Kidney (tissue), 14 donors: ENCODE data around the gene ACAA2. TPM values are rescaled to one million over a fixed set of nuclear protein-coding genes. Genes with fewer than 3 reads are reported as not detected.

Experiments used
- DNase-seq, 5 donors: peaks; one replicate each; pipeline ENCODE4 v3.0.0-alpha.2; 2013 to 2020
- FAIRE-seq: peaks from 2 replicates; lab custom pipeline; 2012; peaks lifted over from hg19 to GRCh38; lab: Jason Lieb, UNC
- H3K27ac ChIP-seq, 2 donors: one replicate each; pipeline ENCODE4 v1.7.0; 2013; ENCODE audit warnings: low read depth in 2 of 2, low read length in 2 of 2, inconsistent platforms in 1 of 2
- H3K27me3 ChIP-seq: one replicate; pipeline ENCODE4 v1.7.1; 2013; ENCODE audit warnings: low read length, inconsistent platforms; ENCODE audit not compliant: control insufficient read depth, insufficient read depth
- H3K36me3 ChIP-seq, 3 donors: one replicate each; pipeline versions ENCODE4 v1.7.0 to v1.7.1; 2013; ENCODE audit warnings: low read length in 3 of 3, control low read depth in 1 of 3, inconsistent platforms in 1 of 3; ENCODE audit not compliant: insufficient read depth in 3 of 3, control insufficient read depth in 2 of 3
- H3K4me1 ChIP-seq, 3 donors: one replicate each; pipeline versions ENCODE4 v1.7.0 to v1.7.1; 2013; ENCODE audit warnings: low read length in 3 of 3, inconsistent platforms in 1 of 3, low read depth in 1 of 3; ENCODE audit not compliant: control insufficient read depth in 2 of 3, insufficient read depth in 2 of 3
- H3K4me3 ChIP-seq, 3 donors: one replicate each; pipeline versions ENCODE4 v1.7.0 to v1.8.1; 2013; ENCODE audit warnings: low read length in 3 of 3, control low read depth in 1 of 3, inconsistent platforms in 1 of 3
- H3K9ac ChIP-seq, 3 donors: one replicate each; pipeline versions ENCODE4 v1.7.0 to v1.7.1; 2013; ENCODE audit warnings: low read length in 3 of 3, control low read depth in 1 of 3, inconsistent platforms in 1 of 3
- H3K9me3 ChIP-seq, 3 donors: one replicate each; pipeline versions ENCODE4 v1.7.0 to v1.7.1; 2013; ENCODE audit warnings: low read length in 3 of 3, control low read depth in 1 of 3, inconsistent platforms in 1 of 3; ENCODE audit not compliant: control insufficient read depth in 2 of 3, insufficient read depth in 1 of 3
- intact Hi-C: fragments of 100-400 bp; cut with DNase I; formaldehyde crosslinking; loops from one replicate; pipeline ENCODE4 v1.11.1; 2022
- polyA plus RNA-seq: library from polyadenylated mRNA; stranded (reverse); fragments of 350-450 nt; fragmentation: Illumina TruSeq; extraction: RNeasy Lipid Tissue Mini Kit (QIAGEN cat#74804); gene quantifications from one replicate; pipeline ENCODE4 v1.2.3, GENCODE V29; 2014; ENCODE audit warnings: low read depth, low replicate concordance; ENCODE audit not compliant: insufficient read depth
- total RNA-seq: library from RNA; stranded (reverse); fragmentation: NEBNext Ultra II Directional; extraction: Animal tissue kit (Norgen Biotek cat#: 25700); gene quantifications from one replicate; pipeline ENCODE4 v1.2.1, GENCODE V29; 2021
- TF ChIP-seq, protein P1 (sequence below): IDR thresholded peaks from 3 replicates; pipeline ENCODE4 v1.5.1; 2012; ENCODE audit warnings: mild to moderate bottlenecking, moderate library complexity, borderline replicate concordance; ENCODE audit not compliant: insufficient read depth; ENCODE audit errors: extremely low read depth
- donor health status: control.
- donor health status: control.
- donor health status: control.
- donor health status: control.
- donor health status: control.
- donor health status: DM: yes; HTN: yes; CAD: no.
- donor health status: Normal renal cell carcinoma (clear cell type).

ACAA2 gene
- total and polyA plus RNA-seq, 2 donors from 2014 or later: 115 to 566 TPM

- no peak overlapping the region for H3K27ac ChIP-seq
- FAIRE-seq (no peak), DNase-seq (no peak)
- no peaks in the 10 kb centered on the region for H3K27me3 ChIP-seq
- no peak overlapping the region for H3K9ac ChIP-seq
- TF ChIP-seq, protein P1, sequence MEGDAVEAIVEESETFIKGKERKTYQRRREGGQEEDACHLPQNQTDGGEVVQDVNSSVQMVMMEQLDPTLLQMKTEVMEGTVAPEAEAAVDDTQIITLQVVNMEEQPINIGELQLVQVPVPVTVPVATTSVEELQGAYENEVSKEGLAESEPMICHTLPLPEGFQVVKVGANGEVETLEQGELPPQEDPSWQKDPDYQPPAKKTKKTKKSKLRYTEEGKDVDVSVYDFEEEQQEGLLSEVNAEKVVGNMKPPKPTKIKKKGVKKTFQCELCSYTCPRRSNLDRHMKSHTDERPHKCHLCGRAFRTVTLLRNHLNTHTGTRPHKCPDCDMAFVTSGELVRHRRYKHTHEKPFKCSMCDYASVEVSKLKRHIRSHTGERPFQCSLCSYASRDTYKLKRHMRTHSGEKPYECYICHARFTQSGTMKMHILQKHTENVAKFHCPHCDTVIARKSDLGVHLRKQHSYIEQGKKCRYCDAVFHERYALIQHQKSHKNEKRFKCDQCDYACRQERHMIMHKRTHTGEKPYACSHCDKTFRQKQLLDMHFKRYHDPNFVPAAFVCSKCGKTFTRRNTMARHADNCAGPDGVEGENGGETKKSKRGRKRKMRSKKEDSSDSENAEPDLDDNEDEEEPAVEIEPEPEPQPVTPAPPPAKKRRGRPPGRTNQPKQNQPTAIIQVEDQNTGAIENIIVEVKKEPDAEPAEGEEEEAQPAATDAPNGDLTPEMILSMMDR: no peak
- H3K36me3 ChIP-seq: no peaks in the 10 kb centered on the region
- H3K4me1 ChIP-seq: no peaks in the 10 kb centered on the region
- H3K4me3 ChIP-seq: no peak overlapping the region
- intact Hi-C loops: no loop called here
- H3K9me3 ChIP-seq: no peaks in the 10 kb centered on the region
These were observed 55.6 kb downstream of the ACAA2 start for GRCh38 chr18:49757513-49758262.

DNA sequence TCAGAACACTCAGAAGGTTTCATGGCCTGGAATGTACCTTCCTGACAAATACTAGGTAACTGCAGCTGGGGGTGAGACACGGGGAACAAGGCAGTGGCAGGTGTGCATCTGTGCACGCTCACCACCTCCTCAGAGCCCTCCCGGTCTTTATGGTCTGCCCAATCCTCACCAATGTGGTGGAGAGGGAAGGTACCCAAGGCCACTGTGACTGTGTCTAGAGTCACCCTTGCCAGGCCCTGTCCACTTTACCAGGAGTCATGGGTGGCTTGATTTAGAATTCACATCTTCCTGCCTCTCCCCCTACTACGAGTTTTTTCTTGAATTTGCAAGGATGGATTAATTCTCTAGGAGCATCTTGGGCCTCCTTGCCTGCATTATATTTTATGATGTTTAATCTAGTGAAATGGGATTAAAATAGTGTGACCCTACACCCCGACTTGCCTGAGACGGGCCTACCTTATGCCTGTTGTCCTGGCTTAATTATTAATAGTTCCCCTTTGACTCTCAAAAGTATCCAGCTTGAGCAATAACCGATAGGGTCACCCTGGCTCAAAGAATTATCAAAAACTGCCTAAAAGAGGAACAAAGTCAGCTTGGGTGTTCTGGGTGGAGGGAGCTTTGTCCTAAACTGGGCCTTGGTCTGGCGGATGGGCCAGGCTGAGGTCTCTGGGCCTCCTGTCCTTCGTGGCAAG lies 56.5 kb downstream of the ACAA2 start:
- no peaks in the 10 kb centered on the region for H3K9me3 ChIP-seq
- intact Hi-C loops: no loop called here
- TF ChIP-seq, protein P1: no peak
- H3K4me1 ChIP-seq: no peaks in the 10 kb centered on the region
- DNase-seq: no peak
- no peaks in the 10 kb centered on the region for H3K27me3 ChIP-seq
- H3K9ac ChIP-seq: no peak overlapping the region
- FAIRE-seq: no peak
- H3K27ac ChIP-seq: no peak overlapping the region
- H3K36me3 ChIP-seq: no peaks in the 10 kb centered on the region
- H3K4me3 ChIP-seq: no peak overlapping the region

- Histone ChIP-seq H3K9ac (no peak overlapping the region), H3K27ac (no peak overlapping the region), H3K27me3 (no peaks in the 10 kb centered on the region), H3K9me3 (no peaks in the 10 kb centered on the region), H3K4me1 (no peaks in the 10 kb centered on the region), H3K36me3 (no peaks in the 10 kb centered on the region), H3K4me3 (no peak overlapping the region)
- TF ChIP-seq, protein P1: no peak
- DNase-seq (no peak), FAIRE-seq (no peak)
- intact Hi-C loops: no loop called here
These were observed 57.2 kb downstream of the ACAA2 start for GRCh38 chr18:49756135-49756534.
